Astrocyte of the cerebellum (primary cell): ENCODE measurements around the gene ZAP70.

ENCODE experiments used
- DNase-seq: peaks from one replicate; pipeline ENCODE4 v3.0.0-alpha.2; 2011; ENCODE audit warnings: low read depth
- H3K4me3 ChIP-seq: 2 replicates; pipeline ENCODE4 v1.5.1; 2011; ENCODE audit warnings: mild to moderate bottlenecking, low read depth, low read length, moderate library complexity
- in situ Hi-C: cut with HindIII; loops from 2 replicates; pipeline ENCODE4 v1.10.0; 2017; ENCODE audit warnings: low sequenced_read_pairs
- TF ChIP-seq, protein P1 (sequence below): IDR thresholded peaks from 2 replicates; pipeline ENCODE4 v1.5.1; 2012; ENCODE audit warnings: low read length, low read depth, moderate library complexity, mild to moderate bottlenecking; ENCODE audit errors: missing control alignments

ZAP70 gene

DNA sequence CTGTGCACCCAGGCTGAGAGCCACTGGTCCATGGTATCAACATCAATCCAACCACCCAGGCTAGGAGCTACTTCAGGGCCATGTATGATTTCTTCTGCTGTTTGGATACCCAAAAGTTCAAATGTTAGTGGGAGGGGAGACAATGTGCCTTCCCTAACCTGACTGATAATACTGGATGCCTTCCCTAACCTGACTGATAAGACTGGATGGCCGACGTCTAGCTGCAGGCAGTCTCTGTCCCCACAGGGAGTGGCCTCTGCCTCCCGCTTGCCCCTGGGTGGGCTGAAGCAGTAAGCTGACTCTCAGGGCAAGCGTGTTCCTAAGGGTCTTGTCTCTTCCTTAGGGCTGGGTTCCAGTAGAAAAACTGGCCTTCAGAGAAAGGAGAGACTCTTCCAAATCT lies 65.8 kb downstream of the ZAP70 start:
- no peak overlapping the region for H3K4me3 ChIP-seq
- in situ Hi-C loops: no loop called here
- TF ChIP-seq, protein P1, sequence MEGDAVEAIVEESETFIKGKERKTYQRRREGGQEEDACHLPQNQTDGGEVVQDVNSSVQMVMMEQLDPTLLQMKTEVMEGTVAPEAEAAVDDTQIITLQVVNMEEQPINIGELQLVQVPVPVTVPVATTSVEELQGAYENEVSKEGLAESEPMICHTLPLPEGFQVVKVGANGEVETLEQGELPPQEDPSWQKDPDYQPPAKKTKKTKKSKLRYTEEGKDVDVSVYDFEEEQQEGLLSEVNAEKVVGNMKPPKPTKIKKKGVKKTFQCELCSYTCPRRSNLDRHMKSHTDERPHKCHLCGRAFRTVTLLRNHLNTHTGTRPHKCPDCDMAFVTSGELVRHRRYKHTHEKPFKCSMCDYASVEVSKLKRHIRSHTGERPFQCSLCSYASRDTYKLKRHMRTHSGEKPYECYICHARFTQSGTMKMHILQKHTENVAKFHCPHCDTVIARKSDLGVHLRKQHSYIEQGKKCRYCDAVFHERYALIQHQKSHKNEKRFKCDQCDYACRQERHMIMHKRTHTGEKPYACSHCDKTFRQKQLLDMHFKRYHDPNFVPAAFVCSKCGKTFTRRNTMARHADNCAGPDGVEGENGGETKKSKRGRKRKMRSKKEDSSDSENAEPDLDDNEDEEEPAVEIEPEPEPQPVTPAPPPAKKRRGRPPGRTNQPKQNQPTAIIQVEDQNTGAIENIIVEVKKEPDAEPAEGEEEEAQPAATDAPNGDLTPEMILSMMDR: no peak
- DNase-seq: no peak

DNA sequence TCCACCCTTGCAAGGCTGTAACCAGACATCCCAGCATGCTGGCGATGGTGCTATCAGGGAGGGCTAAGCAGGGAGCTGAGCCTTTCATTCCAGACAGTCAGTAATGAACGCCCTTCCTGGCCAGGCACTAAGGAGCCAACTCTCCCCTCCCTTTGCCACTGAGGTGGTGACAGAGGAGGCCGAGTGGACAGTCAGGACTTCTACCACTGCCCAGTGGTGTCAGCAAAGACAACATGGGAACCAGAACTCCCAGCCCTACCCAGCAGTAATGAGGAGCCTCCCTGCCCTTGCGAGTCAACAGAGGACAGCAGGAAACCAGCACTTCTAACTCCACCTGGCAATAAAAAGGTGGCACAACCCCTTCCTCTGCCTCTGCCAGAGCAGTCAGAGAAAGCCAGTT lies 68.6 kb downstream of the ZAP70 start:
- in situ Hi-C loops: no loop called here
- TF ChIP-seq, protein P1: no peak

GRCh38 chr2:97784953-97785352 lies 71.6 kb downstream of the ZAP70 start:
- no peak overlapping the region for H3K4me3 ChIP-seq
- DNase-seq: no peak
- in situ Hi-C loops: no loop called here
- TF ChIP-seq, protein P1: no peak

More for the DNA sequence above, 68.6 kb downstream of the ZAP70 start:
- H3K4me3 ChIP-seq: no peak overlapping the region
- DNase-seq: no peak

GRCh38 chr2:97785818-97786217 lies 72.4 kb downstream of the ZAP70 start:
- TF ChIP-seq, protein P1: no peak
- no peak for DNase-seq
- no peak overlapping the region for H3K4me3 ChIP-seq
- in situ Hi-C loops: no loop called here

DNA sequence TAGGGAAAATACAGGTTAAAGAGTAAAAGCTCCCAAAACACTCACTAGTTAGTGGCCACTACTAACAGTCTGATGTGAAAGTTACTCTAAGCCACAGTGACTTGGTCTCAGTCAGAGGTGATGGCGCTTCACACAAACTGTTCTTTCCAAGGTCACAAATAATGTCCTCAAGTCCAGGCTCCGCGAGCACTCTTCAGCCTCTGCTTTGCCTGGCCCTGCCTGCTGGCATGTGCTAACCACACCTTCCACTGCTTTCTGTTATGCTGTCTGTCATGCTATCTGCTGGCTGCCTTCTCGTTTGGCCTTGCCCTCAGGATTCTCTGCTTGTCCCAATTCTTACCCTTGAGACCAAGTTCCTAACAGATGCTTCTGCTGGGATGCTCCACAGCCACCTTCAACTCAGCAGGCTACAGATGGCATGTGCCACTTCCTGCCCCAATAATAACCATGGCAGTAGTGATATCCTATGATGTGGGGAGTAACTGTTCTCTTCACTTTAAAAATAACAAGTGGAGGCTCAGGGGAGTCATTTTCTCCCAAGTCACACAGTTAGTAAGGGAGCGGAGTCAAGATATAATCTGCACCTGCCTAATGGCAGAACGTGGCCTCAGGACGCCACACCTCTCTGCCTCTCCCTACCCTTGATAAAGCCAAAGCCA lies 75.7 kb downstream of the ZAP70 start:
- in situ Hi-C loops: no loop called here
- DNase-seq: no peak
- TF ChIP-seq, protein P1: no peak
- no peak overlapping the region for H3K4me3 ChIP-seq
